HG02678 (cell line): ENCODE results near the gene ZNF488.
"Not testable (repeated sequence)": the region's sequence is repeated elsewhere in the genome, so short reads cannot be mapped to it uniquely, and the experiment has no call there.

Experiments
- ATAC-seq: cut with Tn5 transposase; IDR thresholded peaks from one replicate; pipeline ENCODE4 v1.9.1; 2021; ENCODE audit warnings: mild to moderate bottlenecking, moderate library complexity; ENCODE audit not compliant: unreplicated experiment

ZNF488 gene, protein sequence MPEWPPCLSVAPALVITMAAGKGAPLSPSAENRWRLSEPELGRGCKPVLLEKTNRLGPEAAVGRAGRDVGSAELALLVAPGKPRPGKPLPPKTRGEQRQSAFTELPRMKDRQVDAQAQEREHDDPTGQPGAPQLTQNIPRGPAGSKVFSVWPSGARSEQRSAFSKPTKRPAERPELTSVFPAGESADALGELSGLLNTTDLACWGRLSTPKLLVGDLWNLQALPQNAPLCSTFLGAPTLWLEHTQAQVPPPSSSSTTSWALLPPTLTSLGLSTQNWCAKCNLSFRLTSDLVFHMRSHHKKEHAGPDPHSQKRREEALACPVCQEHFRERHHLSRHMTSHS

DNA sequence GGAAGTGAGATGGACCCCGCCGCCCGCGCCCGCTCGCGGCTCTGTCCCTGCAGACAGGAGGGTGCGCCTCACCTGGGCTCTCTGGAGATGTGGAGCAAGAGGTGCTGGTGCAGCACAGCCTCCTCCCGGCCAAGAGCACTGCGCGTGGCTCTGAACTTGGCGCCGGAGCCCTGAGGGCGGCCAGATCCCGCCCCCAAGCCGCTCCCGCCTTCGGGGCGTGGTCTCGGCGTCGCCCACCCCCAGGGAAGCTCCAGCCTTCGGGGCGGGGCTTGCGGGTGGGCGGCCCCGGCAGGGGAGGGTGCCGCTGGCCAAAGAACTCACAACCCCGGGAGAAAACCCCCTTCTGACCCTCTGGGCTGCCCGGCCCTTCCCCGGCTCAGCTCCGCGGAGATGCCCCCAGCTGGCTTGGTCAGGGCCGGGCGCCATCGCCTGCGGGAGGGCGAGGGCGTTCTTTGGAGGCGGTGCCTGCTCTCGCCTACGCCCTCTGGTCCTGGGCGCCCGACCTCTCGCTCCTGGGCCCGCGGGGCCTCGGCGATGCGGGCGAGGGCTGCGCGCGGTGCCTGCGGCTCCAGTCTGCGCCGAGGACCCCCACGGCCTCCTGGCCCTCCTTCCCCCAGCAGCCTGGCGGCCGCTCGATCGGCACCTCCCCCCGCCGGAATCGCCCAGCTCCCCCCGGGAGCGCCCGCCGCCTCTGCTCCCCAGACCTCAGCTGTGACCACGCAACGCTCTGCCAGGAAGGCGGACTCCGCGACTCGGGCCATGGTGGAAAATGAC, at the start of gene ZNF488:
TSS of gene ZNF488 (minus strand) at position 146 of the 774 bp plus-strand sequence. CDS start 15,464 bp downstream, outside the sequence.
- ATAC-seq: peak; percentile 90

DNA sequence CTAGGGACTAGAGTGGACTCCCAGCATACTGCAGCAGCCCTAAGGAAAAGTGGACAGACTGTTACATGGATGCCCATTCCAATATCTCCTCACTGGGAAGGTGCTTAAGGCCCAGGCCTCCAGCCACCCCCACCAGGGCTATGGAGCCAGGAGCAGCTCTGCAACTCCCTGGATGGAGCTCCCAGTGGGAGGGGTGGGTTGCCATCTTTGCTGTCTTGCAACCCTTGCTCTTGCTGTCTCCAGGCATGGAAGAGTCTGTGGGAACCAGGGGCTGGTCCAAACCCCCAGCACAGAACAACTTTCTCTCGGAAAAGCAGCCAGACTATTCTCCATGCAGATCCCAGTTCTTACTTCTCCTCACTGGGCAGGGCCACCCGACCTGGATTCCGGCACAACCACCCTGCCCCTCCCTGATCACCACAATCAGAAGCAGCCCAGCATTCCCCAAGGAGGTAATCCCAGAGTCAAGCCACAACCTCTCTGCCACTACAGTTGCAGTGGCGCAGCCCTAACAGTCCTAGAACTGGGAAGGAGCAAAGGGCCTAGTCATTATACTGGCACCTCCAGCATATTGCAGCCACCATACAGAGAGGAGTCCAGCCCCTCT, 41.8 kb upstream of the ZNF488 start:
- no peak for ATAC-seq

DNA sequence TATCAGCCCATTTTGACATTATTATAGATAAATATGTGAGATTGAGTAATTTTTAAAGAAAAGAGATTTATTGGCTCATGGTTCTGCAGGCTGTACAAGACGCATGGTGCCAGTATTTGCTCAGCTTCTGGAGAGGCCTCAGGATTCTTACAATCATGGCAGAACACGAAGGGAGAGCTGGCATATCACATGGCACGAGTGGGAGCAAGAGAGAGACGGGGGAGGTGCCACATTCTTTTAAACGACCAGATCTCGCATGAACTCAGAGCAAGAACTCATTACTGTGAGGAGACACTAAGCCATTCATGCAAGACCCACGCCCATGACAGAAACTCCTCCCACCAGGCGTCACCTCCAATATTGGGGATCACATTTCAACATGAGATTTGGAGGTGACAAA, 40.1 kb upstream of the ZNF488 start:
- ATAC-seq: no peak

DNA sequence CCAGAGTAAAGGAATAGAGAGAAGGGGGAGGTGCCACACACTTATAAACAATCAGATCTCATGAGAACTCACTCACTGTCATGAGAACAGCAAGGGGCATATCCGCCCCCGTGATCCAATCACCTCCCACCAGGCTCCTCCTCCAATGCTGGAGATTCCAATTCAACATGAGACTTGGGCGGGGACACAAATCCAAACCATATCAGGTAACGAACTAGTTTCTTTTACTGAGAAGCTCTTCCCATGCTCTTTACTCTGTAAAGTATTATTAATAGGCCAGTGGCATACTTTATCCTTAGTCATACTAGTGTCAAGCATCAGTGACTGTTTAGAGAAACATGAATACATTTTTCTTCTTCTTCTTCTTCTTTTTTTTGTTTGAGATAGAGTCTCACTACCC, 39.4 kb upstream of the ZNF488 start:
- ATAC-seq: no peak

DNA sequence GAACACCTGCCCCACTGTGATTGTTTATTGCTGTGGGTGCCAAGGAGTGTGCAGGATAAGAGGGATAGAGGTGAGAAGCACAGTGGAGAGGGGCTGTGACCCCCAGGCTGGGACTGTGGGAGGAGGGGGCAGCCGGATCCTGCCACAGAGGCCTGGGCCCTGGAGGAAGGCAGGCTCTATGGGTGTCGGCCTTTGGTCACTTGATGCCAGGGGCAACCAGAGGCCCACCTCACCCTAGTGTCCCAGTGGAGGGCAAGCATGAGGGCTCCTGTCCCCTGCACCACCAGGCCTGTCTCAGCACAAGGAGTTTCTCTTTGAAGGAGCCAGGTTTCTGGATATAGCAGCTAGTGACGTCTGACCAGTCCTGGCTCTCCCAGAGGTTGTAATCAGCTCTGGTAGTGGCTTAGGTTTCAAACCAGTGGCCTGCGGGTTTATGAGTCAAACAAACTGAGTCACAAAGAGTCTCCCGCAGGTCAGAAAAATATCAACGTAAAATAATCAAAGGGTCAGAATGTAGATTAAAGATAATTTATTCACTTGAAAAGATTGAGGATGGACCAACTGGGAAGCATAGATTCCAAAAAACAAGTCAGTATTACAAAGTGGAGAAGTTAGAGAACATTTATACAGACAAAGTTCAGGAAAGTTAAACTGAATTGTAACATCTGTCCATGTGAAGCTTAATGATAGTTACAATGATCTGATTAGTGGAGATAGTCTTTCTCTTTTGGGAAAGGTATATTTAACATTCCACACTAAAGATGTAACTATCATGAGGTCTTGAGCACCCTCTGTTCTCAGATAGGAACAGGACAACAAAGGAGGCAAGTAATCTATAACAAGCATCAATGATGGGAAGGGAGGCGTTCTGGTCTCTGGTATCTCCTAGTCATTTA, 37.2 kb upstream of the ZNF488 start:
- no peak for ATAC-seq

DNA sequence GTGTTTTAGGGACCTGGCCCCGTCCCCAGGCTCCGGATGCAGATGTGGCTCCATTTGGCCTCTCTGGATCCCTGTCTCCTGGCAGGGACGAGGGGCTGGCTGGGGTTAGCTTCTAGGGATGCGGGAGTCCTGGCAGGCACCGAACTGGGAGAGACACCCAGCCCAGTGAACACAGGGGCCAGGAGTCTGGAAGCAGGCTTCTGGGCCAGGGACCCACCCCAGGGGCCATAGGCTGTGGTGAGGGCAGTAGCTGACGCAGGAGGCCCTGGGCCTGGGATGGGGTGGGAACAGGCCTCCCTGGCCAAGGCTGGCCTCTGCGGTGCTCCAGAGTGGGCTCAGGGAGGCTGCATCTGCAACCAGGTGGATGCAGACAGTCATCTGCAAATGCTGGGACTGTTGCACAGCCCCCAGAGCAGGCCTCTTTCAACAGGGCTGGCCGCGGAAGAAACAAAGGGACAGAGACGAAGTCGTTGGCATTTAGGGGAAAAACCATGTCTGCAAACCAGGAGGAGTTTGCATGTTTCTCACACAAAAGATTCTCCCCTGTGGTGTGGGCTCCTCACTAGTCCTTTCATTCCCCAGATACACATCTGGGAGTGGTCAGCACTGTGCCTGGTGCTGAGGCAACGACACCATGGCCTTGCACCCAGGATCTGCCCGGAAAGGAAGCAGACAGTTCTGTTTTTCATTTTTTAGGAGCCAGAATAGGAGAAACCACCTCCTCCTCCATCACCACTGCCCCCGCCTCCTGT, 36.4 kb upstream of the ZNF488 start:
- ATAC-seq: no peak

DNA sequence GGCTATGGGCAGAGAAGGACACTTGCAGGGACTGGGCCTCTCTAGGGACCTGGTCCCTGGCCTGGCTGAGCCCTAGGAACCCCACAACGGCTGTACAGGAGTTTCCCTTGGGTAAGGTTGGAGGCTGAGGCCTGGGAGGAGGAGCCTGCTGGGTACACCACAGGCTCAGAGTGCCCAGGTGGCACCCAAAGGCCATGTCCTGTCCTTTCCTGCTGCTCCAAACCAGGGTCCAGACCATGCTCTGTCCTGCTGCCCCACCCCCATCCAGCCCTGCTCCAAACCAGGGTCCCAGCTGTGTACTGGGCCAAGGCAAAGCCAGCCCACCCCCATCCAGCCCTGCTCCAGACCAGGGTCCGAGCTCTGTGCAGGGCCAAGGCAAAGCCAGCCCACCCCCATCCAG, 35.3 kb upstream of the ZNF488 start:
- no peak for ATAC-seq

DNA sequence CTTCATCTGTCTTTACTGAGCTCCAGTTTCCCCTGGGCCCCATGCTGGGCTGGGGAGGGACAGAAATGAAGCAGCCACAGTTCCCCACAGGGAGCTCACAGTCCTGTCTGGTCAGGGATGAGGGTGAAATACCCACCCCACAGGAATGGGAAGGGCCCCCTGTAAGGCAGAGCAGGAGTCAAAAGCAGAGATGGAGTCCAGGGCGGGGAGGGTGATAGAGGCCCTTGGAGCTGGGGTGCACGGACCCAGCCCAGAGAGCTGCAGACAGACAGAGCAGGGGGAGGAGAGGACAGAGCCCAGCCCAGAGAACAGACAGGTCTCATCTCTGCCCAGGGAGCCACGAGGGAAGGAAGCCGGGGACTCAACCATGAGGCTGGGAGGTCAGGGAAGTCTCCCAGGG, 34.9 kb upstream of the ZNF488 start:
- ATAC-seq: no peak

DNA sequence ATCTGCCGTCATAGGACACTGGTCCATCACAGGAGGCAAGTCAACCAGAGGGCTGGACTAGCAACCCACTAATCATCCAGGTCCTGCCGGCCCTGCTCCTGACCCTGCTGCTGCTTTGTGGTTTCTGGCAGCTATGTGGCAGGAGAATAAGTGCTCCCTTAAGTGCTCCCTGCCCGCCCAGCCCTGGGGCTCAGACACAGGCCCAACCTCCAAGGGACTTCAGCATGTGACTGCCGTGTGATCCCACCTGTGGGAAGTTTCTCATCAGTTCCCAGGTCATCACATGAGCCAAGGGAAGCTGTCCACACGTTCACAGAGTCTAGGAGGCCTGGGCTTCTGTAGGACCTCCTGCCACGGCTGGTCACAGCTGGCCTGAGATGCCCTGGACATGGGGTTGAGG, 34.2 kb upstream of the ZNF488 start:
- no peak for ATAC-seq

DNA sequence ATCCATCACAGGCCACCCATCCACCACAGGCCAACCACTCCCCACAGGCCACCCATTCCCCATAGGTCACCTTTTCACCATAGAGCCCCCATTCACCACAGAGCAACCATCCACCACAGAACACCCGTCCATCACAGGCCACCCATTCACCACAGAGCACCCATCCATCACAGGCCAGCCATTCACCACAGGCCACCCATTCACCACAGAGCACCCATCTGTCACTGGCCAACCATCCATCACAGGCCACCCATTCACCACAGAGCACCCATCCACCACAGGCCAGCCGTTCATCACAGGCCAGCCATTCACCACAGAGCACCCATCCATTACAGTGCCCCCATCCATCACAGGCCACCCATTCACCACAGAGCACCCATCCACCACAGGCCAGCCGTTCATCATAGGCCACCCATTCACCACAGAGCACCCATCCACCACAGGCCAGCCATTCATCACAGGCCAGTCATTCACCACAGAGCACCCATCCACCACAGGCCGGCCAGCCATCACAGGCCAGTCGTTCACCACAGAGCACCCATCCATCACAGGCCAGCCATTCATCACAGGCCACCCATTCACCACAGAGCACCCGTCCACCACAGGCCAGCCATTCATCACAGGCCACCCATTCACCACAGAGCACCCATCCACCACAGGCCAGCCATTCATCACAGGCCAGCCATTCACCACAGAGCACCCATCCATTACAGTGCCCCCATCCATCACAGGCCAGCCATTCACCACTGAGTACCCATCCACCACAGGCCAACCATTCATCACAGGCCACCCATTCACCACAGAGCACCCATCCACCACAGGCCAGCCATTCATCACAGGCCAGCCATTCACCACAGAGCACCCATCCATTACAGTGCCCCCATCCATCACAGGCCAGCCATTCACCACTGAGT, 32.5 kb upstream of the ZNF488 start:
- not testable (repeated sequence) for ATAC-seq

DNA sequence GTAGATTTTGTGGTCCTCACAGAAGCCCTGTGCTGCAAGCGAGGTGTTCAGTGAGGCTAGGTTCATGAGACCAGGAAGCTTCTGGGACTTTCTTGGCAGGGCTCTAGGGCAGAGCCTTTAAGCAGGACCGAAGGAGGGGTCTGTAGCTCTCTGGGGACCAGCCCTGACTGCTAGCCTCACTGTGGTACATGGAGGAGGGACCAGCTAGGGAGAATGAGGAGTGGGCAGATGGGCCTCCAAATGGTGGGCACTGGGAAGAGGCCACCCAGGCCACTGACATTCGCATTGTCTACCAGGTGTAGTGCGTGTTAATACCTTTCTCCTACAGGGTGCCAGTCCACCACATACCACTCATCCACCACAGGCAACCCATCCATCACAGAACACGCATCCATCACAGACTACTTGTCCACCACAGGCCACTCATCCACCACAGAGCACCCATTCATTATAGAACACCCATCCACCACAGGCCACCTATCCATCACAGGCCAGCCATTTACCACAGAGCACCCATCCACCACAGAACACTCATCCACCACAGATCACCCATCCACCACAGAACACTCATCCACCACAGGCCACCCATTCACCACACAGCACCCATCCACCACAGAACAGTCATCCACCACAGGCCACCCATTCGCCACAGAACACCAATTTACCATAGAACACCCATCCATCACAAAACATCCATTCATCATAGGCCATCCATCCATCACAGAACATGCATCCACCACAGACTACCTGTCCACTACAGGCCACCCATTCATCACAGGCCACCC, 31.6 kb upstream of the ZNF488 start:
- ATAC-seq: no peak

DNA sequence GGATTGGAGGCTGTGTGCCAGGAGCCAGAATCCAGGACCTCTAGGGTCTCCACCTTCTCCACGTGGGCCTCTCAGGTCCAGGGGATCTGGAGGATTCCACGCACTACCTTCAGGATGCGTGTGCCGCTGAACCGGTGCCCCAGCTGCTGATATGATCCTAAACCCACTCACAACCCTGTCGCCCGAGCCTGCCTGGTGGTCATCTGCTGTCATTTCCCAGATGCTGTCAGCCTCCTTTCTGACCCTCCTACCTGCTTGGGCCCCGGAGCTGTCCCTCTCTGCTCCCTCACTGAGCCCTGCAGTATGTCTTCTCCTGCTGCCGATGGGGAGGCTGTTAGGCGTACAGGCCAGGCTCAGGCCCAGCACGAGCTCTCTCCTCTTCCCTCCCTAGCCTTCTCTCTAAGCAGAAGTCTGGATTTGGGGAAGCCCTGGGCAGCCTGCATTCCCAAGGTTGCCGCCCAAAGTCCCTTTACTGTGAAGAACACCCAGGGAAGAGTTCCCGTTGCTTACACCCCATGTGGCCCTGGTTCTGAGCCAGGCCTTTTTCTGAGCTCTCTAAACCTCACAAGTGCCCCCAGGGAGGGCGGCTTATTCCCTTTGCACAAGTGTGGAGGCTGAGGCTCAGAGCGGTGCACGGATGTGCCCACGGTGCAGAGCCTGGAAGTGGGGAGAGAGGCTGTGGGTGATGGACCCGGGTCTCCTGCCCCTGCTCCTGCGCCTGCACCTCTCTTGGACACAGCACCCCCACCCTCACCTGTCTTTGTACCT, 30.8 kb upstream of the ZNF488 start:
- no peak for ATAC-seq

DNA sequence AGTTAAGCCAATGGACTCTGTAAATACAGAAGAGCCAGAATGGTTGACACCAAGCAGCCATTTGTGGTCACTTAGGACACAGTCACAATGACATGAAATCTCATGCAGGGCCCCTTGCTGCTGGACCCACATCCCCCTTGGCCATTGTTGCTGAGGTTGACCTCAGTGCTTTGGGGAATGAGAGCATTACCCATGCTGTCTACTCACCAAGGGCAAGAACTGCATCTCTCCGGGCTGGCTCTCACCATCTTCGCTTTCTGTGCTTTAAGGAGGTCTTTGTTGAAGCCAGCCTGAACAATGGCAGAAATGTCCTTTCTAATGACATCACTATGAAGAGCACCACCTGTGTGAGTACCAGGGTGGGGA, 30.1 kb upstream of the ZNF488 start:
- ATAC-seq: no peak

DNA sequence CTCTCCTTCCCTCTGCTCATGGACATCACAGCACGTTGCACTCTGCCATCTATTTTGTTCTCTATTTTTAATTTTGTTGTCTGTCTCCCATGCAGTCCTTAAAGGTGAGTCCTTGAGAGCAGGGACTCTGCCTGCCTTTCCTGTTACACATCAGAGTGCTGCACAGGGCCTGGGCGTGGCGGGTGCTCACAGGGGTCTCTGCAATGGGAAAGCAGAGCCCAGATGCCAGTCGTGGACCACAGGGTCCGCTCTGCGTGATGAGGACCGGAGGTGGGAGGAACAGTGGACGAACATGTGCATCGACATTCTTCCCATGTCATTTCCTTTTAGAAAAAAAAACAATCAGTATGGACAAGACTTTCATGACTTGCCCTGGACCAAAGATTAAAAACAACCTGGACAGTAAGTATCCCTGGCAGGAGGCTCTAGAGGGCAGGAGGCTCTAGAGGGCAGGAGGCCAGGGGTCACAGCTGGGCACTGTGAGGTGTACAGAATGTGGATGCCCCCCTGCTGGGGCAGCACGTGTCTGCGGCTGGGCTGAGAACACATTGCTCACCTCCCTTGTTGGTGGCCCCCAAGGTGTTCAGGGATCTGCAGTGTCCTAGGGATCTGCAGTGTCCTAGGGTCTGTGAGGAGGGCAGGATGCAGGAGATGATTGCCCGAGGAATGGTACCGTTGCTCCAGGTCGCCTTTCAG, 29.6 kb upstream of the ZNF488 start:
- no peak for ATAC-seq

DNA sequence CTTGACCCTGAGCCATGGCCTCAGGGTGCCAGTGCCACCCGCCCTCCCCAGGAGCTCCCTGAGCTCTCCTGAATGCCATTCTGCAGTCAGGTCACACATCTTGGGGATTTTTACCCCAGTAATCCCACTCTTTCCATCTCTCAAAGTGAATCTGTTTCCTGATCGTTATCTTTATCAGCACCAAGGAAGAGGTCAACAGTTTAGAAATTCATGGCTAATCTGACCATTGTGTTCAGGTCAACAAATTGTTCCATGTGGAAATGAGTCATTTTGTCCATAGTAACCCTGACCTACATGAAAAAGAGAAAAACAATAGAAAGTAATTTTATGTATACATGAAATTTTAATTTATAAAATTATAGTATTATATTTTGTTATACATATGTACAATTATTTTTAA, 28.8 kb upstream of the ZNF488 start:
- no peak for ATAC-seq

DNA sequence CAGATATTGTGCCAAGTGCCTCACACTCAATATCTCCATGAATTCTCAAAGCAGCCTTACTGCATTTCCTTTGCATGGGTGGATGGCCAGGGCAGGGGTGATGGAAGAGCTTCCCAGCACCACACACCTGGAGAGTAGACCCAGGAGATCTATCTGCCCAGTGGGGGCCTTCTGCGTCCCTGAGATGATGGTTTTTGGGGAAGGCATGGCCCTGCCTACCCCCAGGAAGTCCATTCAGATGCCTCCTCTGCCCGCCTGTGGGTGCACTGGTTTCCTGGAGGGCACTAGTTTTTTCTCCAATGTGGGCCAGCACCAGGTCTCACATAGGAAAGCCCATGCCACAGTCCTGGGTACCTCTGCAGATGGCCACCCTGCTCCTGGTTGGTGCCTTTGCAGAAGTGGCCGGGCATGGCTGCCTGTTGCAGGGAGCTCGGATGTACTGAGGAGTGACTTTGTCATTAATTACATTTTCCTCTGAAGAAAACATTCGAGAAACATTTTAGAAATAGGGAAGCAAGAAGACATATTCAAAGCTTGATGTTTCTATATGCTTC, 28.2 kb upstream of the ZNF488 start:
- no peak for ATAC-seq

DNA sequence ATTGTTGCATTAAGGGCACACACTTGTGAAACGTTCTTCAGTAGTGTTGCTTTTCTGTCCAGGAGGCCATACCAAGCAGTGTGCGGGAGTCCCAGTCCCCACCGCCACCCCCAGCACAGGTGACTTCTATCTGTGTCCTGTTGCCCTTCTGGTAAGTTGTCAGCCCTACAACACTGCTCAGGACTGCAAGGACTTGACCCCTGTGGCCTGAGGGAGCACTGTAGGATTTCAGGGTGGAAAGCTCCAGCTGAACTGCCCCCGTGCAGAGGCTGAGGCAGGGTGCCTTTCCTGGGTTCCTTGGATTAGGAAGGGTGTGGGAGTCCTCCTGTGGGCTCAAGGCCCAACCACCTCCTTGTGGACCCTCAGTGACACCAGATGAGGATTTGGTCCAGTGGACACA, 26.8 kb upstream of the ZNF488 start:
- no peak for ATAC-seq
